Right atrium auricular region (tissue), 2 donors: ENCODE results near the gene ARHGAP45. TPM values are rescaled to one million over a fixed set of nuclear protein-coding genes. Genes with fewer than 3 reads are reported as not detected.

ENCODE experiments used
- DNase-seq: peaks from one replicate; pipeline ENCODE4 v3.0.0-alpha.2; 2019; ENCODE audit warnings: low spot score
- H3K27ac ChIP-seq, 2 donors: fragments of 200-600 bp; sonication (generic); 1 replicate in 1 of 2; 2 replicates in 1 of 2; pipeline ENCODE4 v1.5.1; 2016 to 2019
- H3K27me3 ChIP-seq, 2 donors: fragments of 200-600 bp; sonication (generic); one replicate each; pipeline versions ENCODE4 v1.5.1 to v1.6.0; 2017 to 2019
- H3K36me3 ChIP-seq: fragments of 200-600 bp; sonication (generic); one replicate; pipeline ENCODE4 v1.5.1; 2016
- H3K4me1 ChIP-seq, 2 donors: fragments of 200-600 bp; sonication (generic); one replicate each; pipeline versions ENCODE4 v1.5.1 to v1.6.0; 2017 to 2019
- H3K4me3 ChIP-seq, 2 donors: fragments of 200-600 bp; sonication (generic); 1 replicate in 1 of 2; 2 replicates in 1 of 2; pipeline ENCODE4 v1.5.1; 2017 to 2019; ENCODE audit warnings: mild to moderate bottlenecking in 1 of 2, moderate library complexity in 1 of 2
- H3K9me3 ChIP-seq, 2 donors: fragments of 200-600 bp; sonication (generic); one replicate each; pipeline ENCODE4 v1.5.1; 2019
- total RNA-seq, 2 donors: library from RNA; depleted of rRNA; stranded (reverse); fragments of >200 nt; gene quantifications; one replicate each; pipeline ENCODE4 v1.1.0, GENCODE V29; 2016
- TF ChIP-seq, protein P1 (sequence below), 2 donors: fragments of 200-600 bp; sonication (generic); IDR thresholded peaks; one replicate each; pipeline ENCODE4 v1.5.1; 2019; ENCODE audit warnings: antibody characterized with exemption in 2 of 2

The ARHGAP45 gene
- total RNA-seq, 2 donors from 2014 or later, result 5.2 to 12.8 TPM

DNA sequence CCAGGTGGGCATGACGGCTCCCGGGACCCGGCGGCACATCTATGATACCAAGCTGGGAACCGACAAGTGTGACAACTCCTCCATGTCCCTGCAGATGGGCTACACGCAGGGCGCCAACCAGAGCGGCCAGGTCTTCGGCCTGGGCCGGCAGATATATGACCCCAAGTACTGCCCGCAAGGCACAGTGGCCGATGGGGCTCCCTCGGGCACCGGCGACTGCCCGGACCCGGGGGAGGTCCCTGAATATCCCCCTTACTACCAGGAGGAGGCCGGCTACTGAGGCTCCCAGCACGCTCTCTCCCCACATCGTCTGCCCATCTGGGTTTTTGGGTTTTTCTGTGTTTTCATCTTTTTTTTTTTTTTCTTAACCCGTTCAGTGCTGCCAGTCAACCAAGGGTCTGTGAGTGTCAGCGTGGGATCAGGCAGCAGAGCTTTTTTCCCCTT, 29.3 kb upstream of the ARHGAP45 start:
- H3K36me3 ChIP-seq, result peaks cover 25% of the 10 kb centered on the region
- no peak overlapping the region for H3K27ac ChIP-seq
- H3K27me3 ChIP-seq, result no peaks in the 10 kb centered on the region
- no peak overlapping the region for H3K4me3 ChIP-seq
- H3K4me1 ChIP-seq, result peaks cover 0 to 30% of the 10 kb centered on the region in 2 donors
- TF ChIP-seq, protein P1, sequence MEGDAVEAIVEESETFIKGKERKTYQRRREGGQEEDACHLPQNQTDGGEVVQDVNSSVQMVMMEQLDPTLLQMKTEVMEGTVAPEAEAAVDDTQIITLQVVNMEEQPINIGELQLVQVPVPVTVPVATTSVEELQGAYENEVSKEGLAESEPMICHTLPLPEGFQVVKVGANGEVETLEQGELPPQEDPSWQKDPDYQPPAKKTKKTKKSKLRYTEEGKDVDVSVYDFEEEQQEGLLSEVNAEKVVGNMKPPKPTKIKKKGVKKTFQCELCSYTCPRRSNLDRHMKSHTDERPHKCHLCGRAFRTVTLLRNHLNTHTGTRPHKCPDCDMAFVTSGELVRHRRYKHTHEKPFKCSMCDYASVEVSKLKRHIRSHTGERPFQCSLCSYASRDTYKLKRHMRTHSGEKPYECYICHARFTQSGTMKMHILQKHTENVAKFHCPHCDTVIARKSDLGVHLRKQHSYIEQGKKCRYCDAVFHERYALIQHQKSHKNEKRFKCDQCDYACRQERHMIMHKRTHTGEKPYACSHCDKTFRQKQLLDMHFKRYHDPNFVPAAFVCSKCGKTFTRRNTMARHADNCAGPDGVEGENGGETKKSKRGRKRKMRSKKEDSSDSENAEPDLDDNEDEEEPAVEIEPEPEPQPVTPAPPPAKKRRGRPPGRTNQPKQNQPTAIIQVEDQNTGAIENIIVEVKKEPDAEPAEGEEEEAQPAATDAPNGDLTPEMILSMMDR (IDR thresholded peaks at IDR 0.05), result no peak
- H3K9me3 ChIP-seq, result no peaks in the 10 kb centered on the region
- no peak for DNase-seq

DNA sequence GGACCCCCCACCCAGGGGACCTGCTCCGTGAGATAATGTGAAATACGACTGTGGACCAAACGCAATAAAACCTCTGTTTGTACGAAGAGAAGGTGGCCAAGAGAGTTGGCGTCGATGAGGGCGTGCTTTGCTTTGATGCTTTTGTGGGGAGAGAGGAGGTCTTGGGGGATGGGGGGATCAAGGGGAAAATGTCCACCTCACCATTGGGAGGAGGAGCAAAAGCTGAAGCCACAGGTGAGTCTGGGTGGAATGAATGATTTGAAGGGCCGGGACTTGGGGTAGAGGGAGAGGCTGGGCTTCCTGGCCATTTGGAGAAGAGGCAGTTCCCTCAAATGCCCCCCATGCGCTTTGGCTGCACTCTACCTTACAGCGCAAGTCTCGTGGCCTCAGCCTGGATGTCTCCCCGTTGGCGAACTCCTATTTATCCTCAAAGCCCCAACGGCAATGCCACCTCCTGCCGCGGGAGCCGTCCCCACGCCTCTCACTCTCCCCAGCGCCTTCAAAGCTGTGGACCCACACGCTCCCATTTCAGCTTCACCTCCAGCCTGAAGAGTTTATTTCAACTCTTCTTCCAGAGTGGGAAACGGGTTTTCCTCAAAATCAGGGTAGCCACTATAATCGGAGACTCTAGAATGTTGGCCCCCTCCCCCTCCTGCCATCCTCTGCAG, 27.9 kb upstream of the ARHGAP45 start:
- TF ChIP-seq, protein P1 (IDR thresholded peaks at IDR 0.05), result no peak
- H3K4me3 ChIP-seq, result peak overlapping the region in 1 of 2 donors; percentile 55
- H3K36me3 ChIP-seq, result peaks cover 16% of the 10 kb centered on the region
- H3K4me1 ChIP-seq, result peaks cover 0 to 30% of the 10 kb centered on the region in 2 donors
- H3K9me3 ChIP-seq, result no peaks in the 10 kb centered on the region
- no peaks in the 10 kb centered on the region for H3K27me3 ChIP-seq
- DNase-seq, result no peak
- peak overlapping the region in 1 of 2 donors; percentile 41 for H3K27ac ChIP-seq

DNA sequence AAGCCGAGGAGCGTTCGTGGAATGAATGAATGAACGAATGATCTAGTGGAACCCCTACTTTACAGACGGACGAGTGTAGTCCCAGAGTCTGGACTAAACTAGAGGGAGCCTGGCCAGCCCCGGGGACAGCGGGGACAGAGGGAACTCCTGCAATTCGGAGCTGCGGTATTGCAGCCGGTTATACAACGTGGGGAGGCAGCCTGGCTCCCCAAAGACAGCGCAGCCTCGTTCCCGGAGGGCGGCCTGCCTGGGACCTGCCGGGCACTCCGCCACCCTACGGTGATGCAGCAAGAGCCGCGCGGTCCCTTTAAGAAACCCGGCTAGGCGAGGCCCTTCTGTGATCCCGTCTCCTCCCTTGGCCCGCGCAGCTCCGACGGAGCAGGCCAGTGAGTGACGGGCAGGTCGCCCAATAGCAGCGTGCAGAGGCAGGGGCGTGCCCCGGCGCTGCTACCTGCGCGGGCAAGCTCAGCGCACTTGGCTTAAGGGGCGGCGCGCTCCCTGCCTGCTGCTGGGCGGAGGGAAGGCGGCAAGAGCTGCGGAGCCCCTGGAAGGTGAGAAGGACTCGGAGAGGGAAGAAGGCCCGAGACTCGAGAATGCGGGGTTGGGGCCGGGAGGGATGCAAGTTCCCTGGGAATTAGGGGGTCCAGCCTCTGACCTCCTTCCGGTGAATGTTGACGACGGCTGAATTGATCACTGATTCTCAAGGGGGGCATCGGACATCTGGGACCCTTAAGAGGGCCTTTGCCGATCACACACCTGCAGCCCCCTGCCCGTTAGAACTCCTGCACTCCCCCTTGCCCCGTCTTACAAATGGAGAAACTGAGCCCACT, 27.1 kb upstream of the ARHGAP45 start, which contains the start of gene ABCA7:
Gene ABCA7 (plus strand): TSS at position 462 of the 830 bp plus-strand sequence. CDS start 1,255 bp downstream, outside the sequence.
- H3K9me3 ChIP-seq, result no peaks in the 10 kb centered on the region
- peaks cover 16% of the 10 kb centered on the region for H3K36me3 ChIP-seq
- no peaks in the 10 kb centered on the region for H3K27me3 ChIP-seq
- peak within 1 kb of the TSS; percentile 36 to 55 for H3K4me3 ChIP-seq
- peak; percentile 96 for DNase-seq
- TF ChIP-seq, protein P1 (IDR thresholded peaks at IDR 0.05), result no peak
- H3K4me1 ChIP-seq, result peaks cover 0 to 30% of the 10 kb centered on the region in 2 donors
- peak within 1 kb of the TSS; percentile 1 to 41 for H3K27ac ChIP-seq

DNA sequence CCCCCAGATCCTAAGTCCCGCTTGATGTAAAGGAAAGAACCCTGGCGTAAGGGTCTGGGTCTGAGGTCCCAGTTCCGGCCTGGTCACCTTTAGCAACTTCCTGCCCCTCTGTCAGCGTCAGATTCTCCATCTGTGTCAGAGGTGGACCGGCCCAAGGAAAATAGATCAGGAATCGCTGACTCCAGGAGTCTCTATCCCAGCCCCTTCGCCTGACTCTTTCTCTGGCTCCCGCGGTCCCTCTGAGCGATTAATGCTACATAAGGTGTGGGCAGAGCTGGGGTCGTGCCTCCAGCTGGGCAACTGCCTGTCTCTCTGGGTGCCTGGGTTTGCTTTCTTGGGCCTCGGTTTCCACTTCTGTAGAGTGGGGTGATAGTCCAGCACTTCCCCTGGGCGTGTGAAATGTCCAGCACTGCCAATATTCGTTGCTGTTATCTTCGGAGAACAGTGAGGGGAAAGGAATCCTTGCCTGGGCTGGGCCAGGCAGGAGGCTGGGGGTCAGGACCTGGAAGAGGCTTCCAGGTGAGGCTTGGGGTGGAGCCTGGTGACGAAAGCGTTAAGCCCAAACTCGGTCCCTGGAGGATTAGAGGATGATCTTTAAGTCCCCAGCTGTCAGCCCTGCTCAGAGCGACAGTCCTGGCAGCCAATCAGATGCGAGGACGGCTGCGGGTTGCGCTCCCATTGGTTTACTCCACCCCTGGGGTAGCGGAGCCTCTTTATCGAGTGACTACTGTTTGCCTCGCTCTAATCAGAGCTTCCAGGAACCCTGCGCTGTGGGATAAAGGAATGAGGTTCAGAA, 26.3 kb upstream of the ARHGAP45 start:
- DNase-seq, result peak; percentile 89
- TF ChIP-seq, protein P1 (IDR thresholded peaks at IDR 0.05), result no peak
- peaks cover 0 to 30% of the 10 kb centered on the region in 2 donors for H3K4me1 ChIP-seq
- peak overlapping the region; percentile 1 to 41 for H3K27ac ChIP-seq
- no peaks in the 10 kb centered on the region for H3K27me3 ChIP-seq
- no peaks in the 10 kb centered on the region for H3K9me3 ChIP-seq
- peak overlapping the region; percentile 36 to 55 for H3K4me3 ChIP-seq
- H3K36me3 ChIP-seq, result peaks cover 16% of the 10 kb centered on the region

DNA sequence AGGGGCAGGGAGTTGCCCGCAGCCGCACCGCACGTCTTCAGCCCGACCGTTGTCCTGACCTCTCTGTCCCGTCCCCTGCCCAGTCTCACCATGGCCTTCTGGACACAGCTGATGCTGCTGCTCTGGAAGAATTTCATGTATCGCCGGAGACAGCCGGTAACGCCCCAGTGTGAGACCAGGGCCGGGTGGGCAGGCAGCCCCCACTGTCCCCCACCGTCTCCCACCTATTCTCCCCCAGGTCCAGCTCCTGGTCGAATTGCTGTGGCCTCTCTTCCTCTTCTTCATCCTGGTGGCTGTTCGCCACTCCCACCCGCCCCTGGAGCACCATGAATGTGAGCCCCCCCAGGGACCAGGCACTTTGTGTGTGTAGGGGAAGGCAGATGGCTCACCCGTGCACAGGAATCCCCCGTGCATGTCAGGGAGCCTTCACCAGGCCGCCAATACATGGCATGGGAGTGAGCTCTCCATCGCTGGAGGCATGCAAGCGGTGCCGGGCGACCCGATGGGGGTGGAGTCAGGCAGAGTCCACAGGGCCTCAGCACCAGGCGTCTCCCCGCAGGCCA, 25.6 kb upstream of the ARHGAP45 start:
- DNase-seq, result no peak
- H3K4me1 ChIP-seq, result peaks cover 0 to 30% of the 10 kb centered on the region in 2 donors
- peaks cover 9% of the 10 kb centered on the region for H3K36me3 ChIP-seq
- H3K27ac ChIP-seq, result peak overlapping the region in 1 of 2 donors; percentile 1
- no peaks in the 10 kb centered on the region for H3K27me3 ChIP-seq
- TF ChIP-seq, protein P1 (IDR thresholded peaks at IDR 0.05), result no peak
- peak overlapping the region; percentile 36 to 55 for H3K4me3 ChIP-seq
- H3K9me3 ChIP-seq, result no peaks in the 10 kb centered on the region
